Endometrium (tissue), 2 donors: ENCODE results near the gene ZNF469.

Experiments
- FAIRE-seq: peaks from 2 replicates; lab custom pipeline; 2012; peaks lifted over from hg19 to GRCh38; lab: Jason Lieb, UNC
- donor health status: control.
- donor health status: control.

Gene ZNF469

DNA sequence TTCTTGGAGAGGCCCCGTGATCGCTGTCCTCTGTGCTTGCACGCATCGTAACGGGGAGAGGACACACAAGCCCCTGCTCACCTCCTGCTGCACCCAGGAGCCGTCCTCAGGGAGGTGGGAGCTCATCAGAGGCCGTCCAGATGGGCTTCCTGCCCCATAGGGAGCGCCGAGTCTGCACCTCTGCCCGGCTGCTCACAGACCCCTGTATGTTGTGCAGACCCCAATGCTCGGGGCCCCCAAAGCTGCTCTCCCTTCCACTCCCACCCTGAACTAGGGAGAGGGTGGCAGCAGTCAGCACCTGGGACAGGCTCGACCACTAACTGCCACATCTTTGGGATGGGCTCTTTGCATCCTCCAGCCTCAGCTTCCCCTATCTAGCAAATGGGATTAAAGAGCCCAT, 4.4 kb upstream of the ZNF469 start:
- FAIRE-seq: no peak

DNA sequence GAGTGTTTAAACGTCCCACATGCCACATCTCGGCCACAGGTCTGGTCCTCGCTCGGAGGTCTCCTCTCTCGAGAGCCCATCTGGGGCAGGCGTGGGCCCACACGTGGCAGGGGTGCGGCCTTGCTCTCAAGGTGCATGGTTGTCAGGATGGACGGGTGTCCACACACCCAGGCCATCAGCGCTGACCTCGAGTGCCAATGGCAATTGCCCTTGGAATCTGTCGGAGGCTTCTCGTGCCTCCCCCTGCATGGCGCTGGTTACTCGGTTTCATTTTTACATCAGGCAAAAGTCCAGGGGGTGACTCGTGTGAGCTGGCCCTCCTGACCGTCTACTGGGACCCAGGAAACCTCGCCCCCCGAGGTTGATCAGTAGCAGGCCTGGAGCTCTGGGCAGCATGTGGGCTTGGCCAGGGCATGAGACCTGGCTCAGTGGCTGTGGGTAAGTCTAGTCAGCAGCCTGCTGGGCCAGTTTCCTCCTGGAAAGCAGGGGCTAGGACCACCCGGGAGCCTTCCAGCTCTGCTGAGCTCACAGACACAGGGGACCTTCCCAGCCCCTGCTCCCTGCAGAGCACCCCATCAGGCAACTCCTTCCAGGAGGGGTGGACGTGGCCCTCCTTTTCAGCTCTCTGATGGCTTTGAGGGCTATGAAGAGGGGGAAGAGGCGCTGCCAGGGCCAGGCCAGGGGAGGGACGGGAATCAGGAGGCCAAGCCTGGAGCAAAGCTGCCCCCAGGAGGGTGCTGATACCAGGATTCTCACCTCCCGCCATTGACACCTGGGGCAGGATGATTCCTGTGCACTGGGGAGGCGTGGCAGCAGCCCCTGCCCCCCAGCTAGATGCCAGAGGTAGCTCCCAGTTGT, 3.7 kb upstream of the ZNF469 start:
- no peak for FAIRE-seq

DNA sequence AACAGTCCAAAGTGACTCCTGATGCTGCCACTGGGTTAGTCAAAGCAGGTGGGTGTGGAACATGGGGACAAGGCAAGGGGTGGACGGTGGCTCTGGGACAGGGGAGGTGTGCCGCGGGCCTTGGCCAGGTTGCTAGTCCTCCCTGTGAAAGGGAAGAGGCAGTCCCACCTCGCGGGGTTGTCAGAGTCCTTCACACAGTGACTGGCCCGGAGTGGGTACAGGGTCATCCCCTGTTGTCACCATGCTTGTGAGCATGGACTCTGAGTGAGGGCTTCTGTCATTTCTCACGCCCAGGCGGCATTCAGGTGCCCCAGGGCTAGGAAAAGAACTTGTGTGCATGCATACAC, 3.1 kb upstream of the ZNF469 start:
- no peak for FAIRE-seq

DNA sequence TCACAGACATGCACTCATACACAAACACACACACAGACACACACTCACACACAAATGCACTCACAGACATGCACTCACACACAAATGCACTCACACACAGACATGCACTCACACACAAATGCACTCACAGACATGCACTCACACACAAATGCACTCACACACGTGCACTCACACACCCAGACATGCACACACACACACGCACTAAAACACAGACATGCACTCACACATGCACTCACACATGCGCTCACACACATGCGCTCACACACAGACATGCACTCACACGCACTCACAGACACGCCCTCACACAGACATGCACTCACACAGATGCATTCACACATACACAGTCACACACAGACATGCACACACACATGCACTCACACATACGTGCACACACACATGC, 2.7 kb upstream of the ZNF469 start:
- FAIRE-seq: no peak

DNA sequence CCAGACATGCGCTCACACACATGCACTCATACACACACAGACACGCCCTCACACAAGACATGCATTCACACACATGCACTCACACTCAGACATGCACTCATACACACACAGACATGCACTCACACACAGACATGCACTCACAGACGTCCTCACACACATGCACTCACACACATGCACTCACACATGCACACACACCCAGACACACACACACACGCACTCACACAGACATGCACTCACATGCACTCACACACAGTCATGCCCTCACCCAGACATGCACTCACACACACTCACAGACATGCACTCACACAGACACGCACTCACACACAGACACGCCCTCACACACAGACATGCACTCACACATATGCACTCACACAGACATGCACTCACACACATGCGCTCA, 2.1 kb upstream of the ZNF469 start:
- no peak for FAIRE-seq

DNA sequence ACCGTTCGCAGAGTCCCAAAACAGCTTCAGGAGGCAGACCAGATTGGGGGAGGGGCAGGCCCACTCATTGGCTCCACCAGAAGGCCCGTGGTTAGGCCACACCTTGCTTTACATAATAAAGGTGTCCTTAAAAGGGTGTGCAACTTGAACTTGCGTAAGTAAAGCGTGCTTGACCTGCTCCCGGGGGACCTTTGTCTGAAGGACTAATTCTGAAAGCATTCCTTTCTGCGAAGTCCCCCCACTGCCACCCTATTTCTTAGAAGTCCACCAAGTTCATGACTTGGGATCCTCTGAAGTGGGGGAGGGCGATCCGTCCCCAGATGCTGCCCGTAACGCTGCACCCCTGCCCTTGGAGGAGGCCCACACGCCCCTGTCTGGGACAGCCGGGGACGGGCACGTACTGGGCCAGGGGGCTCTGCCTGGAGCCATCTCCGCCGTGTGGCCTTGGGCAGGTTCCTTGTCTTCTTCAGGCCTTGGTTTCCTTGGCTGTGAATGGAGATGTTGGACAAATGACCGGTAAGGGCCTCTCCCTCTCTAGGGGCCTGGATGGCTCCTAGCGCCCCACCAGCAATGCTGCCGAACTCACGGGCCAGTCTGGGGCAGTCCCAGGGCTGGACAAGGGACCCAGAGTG, 823 bp upstream of the ZNF469 start:
- no peak for FAIRE-seq

DNA sequence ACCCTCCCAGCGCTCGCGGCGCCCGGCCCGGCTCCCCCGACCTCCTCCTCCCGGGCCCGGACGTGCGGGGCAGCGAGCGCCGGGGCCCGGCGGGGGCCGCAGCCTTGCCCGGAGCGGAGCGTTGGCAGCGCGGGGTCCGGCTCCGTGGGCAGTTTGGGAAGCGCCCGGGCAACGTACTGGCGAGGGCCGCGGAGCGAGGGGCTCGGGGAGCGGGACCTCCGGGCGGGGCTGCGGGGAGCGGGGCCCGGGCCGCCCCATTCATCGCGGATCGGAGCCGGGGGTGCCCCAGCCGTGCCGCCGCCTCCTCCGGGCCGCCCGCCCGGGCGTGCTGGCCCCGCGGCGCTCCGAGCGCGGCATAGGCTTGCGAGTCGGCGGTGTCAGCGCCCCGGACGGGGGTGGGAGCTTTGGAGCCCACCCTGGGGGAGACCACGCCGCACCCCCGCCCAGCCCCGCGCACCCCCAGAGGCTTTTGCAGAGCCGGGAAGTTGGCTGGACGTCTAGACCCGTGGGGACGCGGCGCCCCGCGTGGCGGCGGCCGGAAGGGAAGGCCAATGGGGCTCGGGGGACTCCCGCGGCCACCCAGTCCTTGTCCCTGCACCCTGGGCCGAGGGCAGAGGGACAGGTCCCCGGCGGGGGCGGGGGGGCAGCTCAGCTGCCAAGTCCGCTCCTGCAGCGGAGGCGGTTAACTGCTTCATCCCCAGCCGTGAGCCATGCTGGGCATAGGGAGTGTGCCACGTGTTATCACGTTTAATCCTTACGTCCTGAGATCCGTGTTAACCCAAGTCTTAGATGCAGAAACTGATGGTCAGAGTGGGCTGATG, 852 bp downstream of the ZNF469 start:
- no peak for FAIRE-seq

DNA sequence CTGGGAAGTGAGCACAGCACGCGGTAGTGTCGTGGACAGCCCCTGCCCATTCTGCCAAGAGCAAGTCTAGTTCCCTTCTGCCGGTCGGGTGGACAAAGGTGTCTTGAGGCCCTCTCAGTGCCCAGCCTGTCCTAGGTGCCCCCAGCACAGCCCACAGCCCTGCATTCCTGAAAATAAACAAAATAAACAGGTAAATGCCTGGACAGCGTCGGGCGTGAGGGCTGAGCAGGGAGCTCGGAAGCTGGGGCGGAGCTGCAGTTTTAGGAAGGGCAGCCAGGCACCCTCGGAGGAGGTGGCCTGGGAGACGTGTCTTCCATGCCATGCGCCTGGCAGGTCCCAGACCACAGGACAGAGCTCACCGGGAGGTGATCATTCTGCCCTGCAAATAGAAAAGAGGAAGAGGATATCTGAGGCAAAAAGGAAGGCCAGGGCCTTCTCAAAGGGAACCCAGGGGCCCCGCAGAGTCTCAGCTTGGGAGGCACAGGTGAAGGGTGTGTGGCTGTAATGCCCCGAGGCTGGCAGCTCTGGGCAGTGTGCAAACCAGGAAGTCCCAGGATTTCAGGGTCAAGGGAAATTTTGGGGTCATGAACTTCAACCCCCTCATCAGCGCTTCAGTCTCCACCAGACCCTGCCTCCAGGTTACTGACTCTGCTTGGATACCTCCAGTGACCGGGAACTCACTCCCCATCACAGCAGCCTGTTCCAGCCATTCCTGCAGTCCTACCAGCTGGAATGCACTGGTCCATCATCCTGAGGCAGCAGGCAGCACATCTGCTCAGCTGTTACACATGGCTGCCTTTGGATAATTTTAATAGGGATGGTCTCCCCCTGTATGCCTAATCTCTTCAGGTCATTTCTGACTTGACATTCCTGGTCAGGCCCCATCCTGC, 1.7 kb downstream of the ZNF469 start:
- no peak for FAIRE-seq

DNA sequence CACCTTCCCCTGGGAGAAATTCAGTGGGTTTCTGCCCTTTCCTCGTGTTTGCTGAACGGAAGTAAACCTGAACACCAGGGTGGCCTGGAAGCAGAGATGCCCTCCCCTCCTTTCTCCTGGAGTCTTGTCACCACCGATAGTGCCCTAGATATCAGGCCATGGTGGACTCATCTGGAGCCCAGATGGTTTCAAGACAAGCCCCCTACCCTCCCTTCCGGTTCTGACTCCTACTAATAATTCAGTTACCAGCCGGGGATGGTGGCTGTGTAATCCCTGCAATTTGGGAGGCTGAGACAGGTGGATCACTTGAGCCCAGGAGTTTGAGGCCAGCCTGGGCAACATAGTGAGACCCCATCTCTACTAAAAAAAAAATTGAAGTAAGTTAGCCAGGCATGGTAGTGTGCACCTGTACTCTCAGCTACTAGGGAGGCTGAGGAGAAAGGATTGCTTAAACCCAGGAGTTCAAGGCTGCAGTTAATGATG, 2.4 kb downstream of the ZNF469 start:
- no peak for FAIRE-seq

DNA sequence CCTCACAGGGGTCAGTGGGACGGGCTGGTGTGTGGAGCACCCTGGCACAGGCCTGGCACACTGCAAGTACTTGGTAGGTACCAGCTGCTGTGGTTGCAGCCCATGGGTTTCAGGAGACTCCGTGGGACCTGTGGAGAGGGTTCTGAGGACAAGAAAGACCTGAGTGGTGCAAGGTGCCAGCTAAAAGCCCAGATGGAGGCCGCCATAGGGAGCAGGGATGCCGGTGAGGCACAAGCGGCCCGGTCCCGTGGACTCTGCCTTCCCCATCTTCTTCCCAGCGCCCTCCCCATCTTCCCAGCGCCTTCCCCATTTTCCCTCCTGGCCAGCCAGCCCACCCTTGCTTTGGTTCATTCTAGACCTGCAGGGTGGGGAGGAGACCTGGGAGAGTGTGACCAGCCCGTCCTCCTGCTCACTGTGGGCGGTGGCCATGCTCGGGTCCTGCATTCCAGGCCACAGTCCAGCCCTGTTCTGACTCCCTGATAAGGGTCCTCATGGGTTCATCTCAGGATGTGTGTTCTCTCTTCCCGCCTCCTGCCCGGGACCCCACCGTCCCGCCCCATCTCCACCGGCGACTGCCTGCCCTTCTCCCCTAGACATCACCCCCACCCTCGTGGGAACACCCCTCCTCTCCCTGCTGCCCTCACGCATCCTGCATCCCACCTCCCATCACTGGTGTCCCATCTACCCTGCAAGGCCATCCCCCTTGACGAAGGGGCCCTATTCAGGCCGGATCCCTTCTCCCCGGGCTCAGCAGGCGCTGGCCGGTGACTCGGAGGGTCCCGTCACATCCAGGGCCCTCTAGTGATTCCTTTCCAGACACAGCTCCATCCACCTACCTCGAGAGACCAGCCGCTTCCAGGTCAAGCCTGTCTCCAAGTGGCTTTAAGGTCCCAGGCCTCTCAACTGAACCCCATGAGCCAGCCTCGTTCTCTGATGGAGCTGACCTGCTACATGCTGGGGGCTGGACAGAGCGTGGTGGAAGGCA, 3.4 kb downstream of the ZNF469 start:
- no peak for FAIRE-seq

DNA sequence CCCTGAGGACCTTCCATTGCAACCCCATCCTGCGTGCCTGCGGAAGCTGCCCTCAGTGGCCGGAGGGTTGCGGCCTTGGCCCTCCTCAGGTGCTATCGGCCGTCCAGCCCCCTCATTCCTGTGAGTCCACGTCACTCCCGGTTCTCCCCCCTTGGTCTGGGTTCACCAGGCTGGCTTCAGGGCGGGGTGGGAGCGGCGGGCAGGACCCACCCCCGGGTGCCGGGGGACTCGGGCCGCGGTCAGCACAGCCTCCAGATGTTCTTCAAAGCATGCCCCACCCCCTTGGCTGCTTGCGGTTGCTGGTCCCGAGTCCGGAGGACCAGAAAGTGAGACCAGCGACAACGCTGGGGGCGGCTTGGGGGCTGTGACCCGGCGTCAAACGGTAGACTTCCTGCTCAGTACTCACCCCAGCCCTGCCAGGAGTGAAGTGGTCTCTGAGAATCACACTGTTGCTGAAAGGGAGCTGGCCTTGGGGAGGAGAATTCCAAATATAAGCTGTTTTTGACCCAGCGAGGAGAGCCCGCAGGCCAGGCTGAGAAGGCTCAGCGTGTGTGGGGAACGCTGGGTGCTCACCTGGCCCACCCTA, 4.5 kb downstream of the ZNF469 start:
- no peak for FAIRE-seq

DNA sequence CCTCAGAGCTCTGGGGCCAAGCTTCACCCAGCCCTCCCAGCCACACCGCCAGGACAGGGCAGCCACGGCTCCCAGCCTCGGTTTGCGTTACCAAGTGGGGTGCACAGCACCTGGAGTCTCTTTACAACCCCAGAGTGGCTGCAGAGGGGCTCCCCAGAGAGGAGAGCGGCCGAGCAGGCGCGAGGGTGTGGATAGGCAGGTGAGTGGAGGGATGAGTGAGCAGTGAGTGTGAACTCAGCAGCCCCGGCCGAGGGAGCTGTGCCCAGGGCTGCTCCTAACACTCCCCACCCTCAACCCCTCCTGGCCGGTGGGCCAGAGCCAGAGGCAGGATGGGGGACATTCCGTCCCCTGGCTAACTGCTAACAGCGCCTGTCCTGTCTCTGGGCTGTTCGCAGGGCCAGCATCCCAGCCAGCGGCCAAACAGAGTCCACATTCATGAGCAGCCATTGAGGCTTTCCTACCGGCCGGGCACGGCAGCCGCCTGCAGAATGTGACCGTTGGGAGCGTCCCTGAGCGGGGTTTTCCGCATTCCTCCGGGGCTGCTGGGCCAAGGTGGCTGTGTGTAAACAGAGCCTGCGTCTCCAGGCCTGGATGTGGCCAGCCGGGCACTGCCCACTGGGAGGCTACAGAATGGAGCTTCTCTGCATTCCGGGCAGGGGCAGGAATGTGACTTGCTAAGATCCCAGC, 5.3 kb downstream of the ZNF469 start:
- FAIRE-seq: no peak

DNA sequence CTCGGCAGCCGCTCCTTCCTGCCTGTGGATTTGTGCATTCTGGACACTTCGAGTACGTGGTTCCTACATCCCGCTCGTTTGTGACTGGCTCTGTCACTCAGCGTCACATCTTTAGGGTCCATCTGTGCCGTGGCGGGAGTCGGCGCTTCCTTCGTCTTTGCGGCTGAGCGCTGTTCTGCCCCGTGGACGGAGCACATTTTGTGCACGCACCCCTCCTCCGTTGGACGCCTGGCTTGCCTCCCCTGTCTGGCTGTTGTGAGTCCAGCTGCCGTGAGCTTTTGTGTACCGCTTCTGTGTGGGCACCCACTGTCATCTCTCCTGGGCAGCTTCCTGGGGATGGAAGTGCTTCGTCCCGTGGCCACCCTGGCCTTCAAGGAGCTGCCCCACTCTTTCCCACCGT, 6.4 kb downstream of the ZNF469 start:
- FAIRE-seq: no peak

DNA sequence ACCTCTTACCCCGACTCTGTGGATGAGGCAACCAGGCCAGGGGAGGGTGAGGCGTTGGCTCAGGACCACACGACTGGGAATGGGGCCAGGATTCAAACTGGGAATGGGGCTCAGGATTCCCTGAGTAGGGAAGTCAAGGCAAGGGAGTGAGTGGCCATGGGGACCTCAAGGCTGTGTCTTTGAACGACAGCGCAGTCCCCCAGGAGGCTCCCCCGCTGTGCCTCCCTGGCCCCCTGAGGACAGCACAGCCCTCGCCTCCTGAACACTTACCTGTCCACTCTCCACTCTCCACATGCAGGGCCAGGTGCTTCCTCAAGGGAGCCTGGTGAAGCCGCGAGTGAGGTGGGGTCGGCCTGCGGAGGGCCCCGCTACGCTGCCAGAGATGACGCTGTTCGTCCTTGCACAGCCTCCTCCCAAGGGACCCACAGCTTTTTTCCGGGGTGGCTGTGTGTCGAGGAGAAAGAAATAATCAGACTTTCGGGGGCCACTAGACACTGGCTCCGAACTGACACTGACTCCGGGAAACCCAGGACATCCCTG, 6.9 kb downstream of the ZNF469 start:
- no peak for FAIRE-seq

DNA sequence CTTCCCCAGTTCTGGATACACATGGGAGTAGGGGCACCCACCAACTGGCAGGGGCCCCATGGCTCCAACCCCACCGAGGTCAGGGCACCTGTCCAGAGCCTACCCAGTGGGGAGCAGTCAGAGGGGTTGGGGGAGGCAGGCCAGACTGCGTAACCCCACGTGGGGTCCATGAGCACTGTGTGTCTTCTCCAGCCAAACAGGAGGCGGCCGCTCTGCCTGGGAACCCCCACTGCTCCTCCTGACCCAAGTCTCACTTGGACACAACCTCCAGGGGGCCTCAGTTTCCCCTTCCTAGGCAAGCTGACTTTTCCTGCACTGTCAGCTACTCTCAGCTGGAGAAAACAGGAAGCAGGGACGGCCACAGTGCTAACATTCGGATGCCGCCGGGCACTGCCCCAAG, 7.5 kb downstream of the ZNF469 start:
- FAIRE-seq: no peak

DNA sequence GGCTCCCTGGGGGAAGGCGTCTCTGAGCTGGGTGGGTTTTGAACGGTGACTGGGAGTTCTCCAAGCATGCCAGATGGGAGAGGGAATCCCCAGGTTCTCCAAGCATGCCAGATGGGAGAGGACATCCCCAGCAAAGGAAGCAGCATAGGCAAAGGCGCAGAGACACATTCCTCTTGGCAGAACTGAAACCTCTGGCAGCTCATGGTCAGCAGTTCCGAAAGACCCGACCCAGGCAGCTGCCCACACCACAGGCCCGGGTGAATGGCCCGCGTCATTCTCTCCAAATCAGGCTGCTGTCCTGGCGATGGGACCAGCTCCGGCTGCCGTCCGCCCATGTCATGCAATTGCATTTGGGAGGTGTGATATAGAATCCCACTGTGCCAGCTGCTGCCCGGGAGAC, 8.0 kb downstream of the ZNF469 start:
- FAIRE-seq: no peak

DNA sequence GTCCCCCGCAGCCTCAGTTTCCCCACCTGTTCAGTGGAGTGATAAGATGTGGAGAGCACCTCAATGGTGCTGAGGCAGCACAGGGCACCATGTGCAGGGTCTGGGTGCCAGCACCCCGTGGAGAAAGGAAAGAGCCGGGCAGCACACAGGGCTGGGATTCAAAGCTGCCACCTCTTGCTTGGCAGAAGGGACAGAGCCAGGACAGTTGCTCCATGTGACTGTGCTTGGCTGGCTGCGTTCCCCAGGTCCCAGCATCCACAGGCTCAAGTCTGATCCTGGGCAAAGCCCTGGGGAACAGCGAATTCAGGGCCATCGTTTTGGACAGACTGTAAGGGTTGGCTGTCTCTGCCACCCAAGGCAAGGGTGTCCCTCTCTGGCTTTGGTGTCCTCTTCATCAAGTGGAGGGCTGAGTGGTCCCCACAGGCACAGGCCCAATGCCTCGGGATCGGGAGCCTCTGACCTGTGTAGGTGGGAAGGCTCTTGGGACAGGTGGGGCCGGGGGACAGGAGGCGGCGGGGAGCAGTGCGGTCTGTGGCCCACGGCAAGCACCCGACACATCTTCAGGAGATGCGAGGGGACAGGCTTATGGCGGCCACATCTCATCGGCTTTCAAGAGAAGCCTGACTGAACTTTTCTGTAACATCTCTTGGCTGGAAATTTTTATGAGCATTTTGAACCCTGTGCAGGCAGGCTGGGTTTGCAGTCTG, 8.5 kb downstream of the ZNF469 start:
- FAIRE-seq: no peak

DNA sequence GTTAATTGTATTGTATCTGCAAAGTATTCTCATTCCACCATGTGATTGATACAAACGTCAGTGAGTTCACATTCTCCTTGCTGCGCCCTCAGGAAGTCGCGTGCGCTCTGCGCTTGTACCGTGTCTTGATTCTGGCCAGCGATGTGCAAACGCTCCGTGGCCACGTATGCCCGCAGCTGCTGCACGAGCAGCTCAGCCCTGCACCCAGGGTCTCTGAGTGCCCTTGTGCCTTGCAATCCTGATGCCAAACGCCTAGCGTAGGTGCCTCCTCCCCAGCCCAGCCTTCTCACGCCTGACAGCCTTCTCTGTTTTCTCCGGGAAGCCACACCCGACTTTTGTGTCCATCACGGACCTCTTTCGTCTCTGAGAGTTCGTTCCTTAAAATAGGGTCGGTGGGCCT, 9.4 kb downstream of the ZNF469 start:
- no peak for FAIRE-seq

DNA sequence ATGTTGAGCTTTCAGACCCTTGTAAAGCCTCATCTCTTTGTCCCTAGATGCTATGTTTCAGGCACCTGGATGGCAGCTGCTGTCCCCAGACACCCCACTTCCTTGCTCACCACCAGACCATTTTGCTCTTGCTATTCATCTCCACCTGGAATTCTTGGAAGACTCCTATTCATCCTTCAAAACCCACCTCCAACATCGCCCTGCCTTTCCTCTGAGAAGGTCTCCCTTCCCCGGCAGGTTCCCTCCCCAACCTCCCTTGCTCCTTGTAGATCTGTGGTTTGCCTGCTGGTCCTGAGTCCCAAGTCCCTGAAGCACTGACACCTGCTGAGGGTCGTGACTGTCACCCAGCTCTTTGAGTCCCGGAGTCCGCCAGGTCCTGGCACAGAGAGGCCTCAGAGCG, 9.9 kb downstream of the ZNF469 start:
- FAIRE-seq: no peak
